SHP77 treated with DMSO at 0.1 percent for 48 hours (cell line): ENCODE measurements around the gene SLC23A2.

Experiments
- DNase-seq: peaks from one replicate; lab custom pipeline; 2025; lab: John Stamatoyannopoulos, UW

The SLC23A2 gene

DNA sequence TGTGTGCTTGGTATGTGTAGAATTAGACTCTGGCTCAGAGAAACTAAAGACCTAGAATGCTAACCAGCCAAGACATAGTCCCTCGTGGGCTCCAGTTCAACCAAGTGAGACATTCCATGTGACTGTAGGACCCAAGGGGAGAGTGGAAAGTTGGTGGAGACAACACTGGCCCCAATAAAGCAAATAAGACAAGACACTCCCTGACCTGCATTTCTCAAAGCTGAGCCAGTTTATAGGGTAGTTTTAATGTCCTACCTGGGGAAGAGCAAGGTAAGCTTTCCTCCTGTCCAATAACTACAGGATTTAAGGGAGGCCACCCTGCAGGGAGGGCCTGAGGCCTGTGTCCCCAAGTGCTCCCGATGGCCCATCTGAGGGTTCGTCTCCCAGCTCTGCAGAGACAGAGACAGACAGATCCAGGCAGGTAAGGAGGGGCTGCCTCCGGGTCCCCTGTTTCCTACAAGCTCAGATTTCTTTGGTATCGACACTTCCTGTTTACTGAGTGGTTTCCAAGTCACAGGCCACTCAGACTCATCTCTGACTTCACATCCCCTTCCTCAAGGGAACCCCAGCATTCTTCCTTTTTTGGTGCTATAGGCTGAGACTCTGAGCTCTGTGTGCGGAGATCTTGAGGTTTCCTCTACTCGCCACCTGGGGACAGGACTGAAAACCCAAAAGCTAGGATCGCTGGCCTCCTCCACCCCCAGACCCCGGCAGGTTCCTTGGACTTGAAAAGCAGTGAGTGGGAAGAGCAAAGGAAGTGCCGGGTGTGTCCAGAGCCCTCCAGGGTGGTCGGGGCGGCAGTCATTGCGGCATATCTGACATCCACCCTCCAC is 187.2 kb downstream of the SLC23A2 start:
- no peak for DNase-seq

GRCh38 chr20:4813076-4813862 is 188.0 kb downstream of the SLC23A2 start:
- DNase-seq: no peak

- DNase-seq: no peak
Measured at GRCh38 chr20:4812641-4813075, 188.7 kb downstream of the SLC23A2 start.

DNA sequence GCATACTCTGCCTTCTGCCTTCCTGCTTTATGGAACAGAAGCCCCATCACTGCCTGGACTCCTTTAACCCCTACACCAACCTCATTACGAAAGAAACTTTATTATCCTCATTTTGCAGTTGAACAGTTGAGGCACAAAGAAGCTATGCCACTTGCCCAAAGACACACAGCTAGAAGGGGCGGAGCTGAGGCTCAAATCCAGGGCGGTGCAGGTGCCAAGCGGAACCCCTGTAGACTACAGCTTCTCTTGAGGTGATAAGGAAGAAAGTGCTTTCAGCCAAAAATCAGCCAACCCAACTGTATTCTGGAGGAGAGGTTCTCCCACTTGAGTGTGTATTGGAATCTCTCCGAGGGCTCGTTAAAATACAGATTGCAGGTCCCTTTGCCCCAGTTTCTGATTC is 189.1 kb downstream of the SLC23A2 start:
- DNase-seq: no peak

GRCh38 chr20:4811661-4812181 is 189.6 kb downstream of the SLC23A2 start:
- DNase-seq: no peak

GRCh38 chr20:4811257-4811656 is 190.1 kb downstream of the SLC23A2 start:
- no peak for DNase-seq

DNA sequence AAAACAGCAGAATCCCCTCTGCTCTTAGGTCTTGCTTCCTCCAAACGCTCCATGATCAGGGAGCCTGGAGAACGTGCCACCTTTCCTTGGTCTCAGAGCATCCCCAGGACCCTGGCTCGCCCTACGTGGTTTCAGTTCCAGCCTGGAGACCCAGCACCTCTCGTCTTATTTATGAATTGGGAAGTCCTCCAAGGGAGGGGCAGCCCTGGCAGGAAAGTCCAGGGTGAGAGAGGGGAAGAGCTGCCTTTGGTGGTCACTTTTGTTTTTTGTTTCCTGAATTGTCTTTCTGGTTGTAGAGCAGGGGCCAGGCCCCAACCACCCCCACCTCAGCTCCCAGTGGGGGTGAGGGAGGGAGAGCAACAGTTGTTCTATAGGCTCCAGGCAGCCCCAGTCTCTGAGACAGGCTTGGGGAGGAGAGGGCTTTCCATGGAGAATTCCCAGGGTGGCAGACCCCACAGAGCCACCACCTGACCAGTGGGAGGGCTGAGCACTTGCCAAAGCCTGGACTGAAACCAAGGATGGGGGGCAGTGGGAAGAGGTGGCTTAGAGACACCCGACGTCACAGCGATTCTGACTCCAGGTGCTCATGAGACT is 190.8 kb downstream of the SLC23A2 start:
- DNase-seq: no peak

DNA sequence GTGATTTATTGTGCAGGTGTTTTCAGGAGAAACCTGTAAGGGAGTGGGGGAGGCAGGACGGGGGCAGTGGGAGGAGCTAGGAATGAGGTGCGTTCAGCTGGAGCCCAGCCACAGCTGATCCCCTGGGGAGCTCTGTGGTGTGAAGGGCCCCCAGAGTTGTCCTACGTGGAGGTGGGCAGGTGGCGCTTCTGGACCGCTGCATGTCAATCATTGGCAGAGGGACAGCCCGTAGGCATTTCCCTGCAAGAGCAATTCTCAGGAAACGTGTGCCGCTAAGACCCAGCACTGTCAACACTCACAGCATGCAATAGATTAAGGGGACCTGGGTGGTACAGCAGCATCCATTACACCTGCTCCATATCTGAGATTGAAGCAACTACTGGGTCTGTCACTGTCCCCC is 191.6 kb downstream of the SLC23A2 start:
- DNase-seq: peak; percentile 7

DNA sequence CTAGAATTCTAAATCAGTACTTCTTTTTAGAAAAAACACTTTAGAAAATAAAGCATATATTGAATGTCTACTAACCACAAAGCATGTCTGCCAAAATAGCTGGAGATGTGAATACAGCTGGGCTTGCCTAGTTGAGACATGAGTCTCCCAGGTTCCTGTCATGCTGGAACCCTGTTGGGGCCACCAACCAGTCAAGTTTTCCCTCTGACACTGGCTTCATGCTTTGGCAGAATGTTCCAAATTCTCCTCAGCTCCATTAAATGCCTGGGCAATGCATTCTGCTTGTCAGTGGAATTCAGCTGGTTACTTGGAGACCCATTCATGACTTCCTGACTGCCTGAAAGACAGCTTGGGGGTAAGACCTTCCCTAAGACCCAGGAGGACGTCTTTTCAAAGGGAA is 192.4 kb downstream of the SLC23A2 start:
- DNase-seq: no peak

GRCh38 chr20:4805663-4806449 is 195.5 kb downstream of the SLC23A2 start:
- no peak for DNase-seq

DNA sequence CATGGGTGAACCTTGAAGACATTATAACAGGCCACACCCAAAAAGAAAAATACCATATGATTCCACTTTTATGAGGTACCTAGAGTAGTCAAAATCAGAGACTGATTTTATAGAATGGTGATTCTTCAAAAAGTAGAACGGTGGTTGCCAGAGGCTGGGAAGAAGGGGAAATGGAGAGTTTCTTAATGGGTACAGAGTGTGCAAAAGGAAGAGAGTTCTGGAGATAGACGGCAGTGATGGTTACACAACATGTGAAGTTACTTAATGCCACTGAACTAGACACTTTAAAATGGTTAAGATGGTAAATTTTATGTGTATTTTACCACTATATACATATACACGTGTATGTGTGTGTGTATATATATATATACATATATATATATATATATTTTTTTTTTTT is 198.8 kb downstream of the SLC23A2 start:
- DNase-seq: no peak
